T-helper 2 cell treated with Interferon-gamma antibody and Interleukin-4, amounts not matched to agents 100 ng/mL and 5 ng/mL, for 36 hours (primary cell): ENCODE results near the gene ASRGL1. TPM values are rescaled to one million over a fixed set of nuclear protein-coding genes. Genes with fewer than 3 reads are reported as not detected.

Source experiments
- intact Hi-C: fragments of 100-400 bp; cut with micrococcal nuclease; formaldehyde crosslinking; loops from one replicate; pipeline ENCODE4 v1.15.1; 2023
- total RNA-seq: library from RNA; stranded (reverse); gene quantifications from 2 replicates; pipeline ENCODE4 v1.2.3, GENCODE V29; 2022

The ASRGL1 gene
- total RNA-seq, 1 donor from 2014 or later, result 11.3 TPM

DNA sequence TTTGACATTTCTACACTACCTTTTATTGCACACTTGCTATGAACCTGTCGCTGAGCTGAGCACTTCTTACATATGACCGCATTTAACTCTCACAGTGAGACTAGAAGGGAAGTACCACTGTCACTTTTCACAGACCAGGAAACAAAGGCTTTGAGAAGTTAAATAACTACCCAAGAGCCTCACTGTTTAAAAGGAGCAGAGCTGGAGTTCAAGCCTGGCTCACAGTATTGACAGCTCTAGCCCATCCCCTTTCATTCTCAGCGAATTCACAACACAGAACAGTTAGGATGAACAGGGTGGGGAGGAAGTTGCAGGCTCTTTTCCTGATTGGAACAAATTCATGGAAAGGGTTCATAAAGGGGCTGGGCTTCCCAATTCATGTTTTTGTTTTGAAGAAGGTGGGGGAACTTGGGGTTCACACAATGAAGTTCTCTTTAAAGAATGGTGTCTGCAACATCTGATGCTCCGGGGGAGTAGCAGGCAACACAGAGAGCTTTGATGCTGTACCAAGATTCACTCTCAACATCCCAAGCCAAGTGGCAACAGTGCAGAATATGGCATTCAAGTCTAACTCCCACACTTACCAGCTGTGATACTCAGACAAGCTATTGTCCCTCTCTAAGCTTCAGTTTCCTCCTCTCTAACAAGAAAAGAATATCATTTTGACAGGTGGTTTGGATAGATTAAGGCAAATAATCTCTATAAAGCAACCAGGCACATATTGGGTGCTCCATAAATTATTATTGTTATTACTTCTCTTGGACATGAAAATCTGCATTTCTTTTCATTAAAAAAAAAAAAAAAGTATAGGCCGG, 98.8 kb downstream of the ASRGL1 start:
- intact Hi-C loops, result no loop called here

GRCh38 chr11:62437616-62438015, 100.4 kb downstream of the ASRGL1 start:
- intact Hi-C loops, result no loop called here

DNA sequence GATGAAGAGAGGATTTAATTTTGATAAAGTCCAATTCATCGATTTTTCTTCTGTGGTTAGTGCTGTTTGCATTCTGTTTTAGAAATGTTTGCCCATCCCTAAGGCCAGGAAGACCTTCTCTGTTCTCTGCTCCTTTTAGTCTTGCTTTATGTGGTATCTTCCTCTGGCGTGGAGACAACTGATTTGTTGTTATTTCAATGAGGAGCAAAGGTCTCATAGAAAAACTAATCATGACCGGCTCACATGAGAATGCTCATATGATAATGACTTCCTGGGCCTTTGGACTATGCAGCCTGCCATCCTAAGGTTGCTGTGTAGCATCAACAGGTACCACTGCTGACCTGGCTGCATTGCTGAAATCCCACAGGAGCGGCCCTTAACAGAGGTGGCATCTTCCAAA, 101.4 kb downstream of the ASRGL1 start:
- intact Hi-C loops, result no loop called here

DNA sequence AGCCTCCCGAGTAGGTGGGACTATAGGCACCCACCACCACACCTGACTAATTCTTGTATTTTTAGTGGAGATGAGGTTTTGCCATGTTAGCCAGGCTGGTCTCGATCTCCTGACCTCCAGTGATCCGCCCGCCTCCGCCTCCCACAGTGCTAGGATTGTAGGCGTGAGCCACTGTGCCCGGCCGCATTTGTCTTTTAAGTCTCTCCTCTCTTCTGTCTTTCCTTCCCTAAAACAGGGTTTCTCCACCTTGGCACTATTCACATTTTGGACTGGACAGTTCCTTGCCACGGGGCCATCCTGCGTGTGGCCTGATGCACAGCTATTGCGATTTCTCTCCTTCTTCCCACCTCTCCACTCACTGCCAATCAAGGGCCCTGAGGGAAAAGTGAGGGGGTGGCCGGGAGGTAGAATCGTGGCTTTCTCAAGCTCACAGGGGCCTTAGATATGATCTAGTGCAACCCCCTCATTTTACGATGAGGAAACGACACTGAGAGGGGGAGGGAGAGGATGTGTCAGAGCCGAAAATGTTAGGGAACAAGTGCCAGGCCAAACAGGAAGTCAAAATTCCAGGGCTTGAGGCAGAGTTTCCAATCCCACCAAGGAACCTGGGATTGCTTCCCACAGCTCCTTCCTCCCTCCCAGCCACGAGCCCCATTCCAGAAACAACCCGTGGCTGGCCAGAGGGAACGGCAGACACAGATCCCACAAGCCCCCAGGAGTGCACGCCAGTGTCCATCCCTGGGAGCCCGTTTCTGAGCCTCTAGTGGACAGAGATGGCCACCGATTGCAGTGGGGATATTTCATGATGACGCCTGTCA, 102.7 kb downstream of the ASRGL1 start:
- intact Hi-C loops, result no loop called here

Other genes starting within 250 kb of the ASRGL1 start
- 155 and 163 TPM in 2 replicates for gene INCENP, start 213.4 kb upstream of the ASRGL1 start, total RNA-seq
- not detected in 2 replicates for gene SCGB1D1, start 147.2 kb upstream of the ASRGL1 start, total RNA-seq
- not detected in 2 replicates for gene SCGB2A1, start 128.8 kb upstream of the ASRGL1 start, total RNA-seq
- gene SCGB1D2, start 95.2 kb upstream of the ASRGL1 start, total RNA-seq, result not detected in 2 replicates
- not detected in 2 replicates for gene SCGB2A2, start 67.3 kb upstream of the ASRGL1 start, total RNA-seq
- not detected in 2 replicates for gene SCGB1D4, start 38.4 kb upstream of the ASRGL1 start, total RNA-seq
- gene SCGB1A1, start 81.6 kb downstream of the ASRGL1 start, total RNA-seq, result not detected in 2 replicates
- gene AHNAK, start 209.4 kb downstream of the ASRGL1 start, total RNA-seq, result 288 and 291 TPM in 2 replicates
- 1,326 and 1,342 TPM in 2 replicates for gene EEF1G, start 236.4 kb downstream of the ASRGL1 start, total RNA-seq